GM21515 (cell line): Measurements from ENCODE around the gene FBXO47.

Source experiments
- ATAC-seq: cut with Tn5 transposase; IDR thresholded peaks from one replicate; pipeline ENCODE4 v1.9.1; 2021; ENCODE audit not compliant: unreplicated experiment

Gene FBXO47, protein sequence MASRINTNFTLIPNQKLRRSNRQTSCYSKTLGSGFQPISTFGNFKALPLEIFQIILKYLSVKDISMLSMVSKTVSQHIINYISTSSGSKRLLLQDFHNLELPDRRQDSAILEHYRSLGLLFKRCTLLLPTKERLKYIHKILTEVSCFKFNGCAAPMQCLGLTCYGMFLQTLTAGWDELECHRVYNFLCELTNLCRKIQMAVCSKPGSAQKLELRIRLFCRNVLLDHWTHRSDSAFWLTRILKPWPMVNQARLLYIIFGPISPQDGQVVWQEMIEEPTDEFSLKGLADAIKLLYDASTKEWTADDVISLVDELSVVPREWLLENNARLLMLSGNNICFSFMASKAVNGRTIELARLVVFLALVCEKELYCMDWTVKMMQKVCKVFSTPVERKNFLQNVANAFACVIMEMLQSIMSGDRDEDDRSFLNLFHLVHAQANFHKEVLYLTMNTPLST

DNA sequence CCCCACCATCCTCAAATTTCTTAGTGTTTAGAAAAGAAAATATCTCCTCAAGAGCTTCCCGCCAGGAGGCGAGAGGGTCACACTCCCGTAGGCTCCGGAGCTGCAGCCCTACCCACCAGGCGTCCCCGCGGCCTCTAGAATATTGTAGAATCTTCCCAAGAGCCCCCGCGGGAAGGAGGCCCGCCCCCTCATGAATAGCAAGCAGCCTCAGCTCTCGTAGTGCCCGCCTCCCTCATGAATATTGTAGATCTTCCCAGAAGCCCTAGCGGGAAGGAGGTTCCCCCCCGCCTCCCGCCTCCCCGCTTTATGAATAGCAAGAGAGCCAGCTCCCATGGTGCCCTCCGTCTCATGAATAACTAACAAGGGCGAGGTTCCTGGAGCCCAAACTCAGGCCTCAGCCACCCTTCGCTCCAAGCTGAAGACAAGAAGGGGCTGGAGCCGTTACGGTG, at the start of gene FBXO47:
Gene FBXO47 (minus strand): TSS at position 114 of the 449 bp plus-strand sequence. CDS start 4,378 bp downstream, outside the sequence.
- no peak for ATAC-seq

DNA sequence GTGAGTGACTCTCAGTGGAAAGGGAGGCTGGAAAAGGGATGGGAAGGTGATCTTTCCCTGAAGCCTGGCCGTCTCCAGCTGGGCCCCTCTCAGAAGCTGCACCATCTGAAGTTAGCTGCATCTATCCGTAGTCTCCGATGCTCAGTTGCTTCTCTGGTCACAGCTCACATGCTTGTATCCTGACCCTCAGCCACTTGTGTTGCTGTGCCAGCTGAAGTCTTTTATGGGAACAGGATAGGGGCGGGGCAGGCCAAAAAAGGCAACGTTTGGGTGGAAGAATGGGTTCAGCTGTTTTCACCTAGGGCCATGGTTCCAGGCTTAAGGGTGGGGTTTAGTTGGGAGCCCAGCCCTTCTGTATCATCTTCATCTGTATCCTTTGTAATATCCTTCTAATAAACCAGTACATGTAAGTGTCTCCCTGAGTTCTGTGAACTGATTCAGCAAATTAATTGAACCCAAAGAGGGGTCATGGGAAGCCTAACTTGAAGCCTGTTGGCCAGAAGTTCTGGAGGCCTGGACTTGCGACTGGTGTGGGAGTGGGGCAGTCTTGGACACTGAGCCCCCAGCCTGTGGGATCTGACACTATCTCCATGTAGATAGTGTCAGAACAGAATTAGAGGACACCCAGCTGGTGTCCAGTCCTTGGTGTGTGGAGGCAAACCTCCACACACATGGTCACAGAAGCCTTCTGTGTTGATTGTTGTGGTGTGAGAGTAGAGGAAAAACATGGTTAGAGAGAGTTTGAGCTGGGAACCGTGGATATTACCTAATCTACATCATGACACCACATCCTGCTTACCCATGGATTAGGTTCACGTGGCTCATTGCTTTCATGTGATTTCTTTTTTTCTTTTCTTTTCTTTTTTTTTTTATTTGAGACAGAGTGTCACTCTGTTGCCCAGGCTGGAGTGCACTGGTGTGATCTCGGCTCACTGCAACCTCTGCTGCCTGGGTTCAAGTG, 49.3 kb upstream of the FBXO47 start:
- no peak for ATAC-seq

DNA sequence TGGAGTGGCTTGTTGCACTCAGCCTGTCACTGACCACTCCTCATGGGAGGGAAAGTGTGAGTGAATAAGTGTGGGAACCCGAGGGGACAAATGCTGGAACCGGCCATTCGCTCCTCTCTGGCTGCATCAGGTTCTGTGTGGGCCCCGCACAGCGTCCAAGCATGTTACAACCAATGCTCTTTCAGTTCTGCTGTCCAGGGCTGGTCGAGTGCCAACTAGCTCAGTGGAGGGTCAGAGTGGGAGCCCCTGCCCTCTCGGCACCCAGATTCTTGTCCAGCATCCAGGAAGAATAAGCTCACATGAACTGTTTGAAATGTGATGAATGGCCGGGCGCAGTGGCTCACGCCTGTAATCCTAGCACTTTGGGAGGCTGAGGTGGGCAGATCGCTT, 48.3 kb upstream of the FBXO47 start:
- no peak for ATAC-seq

DNA sequence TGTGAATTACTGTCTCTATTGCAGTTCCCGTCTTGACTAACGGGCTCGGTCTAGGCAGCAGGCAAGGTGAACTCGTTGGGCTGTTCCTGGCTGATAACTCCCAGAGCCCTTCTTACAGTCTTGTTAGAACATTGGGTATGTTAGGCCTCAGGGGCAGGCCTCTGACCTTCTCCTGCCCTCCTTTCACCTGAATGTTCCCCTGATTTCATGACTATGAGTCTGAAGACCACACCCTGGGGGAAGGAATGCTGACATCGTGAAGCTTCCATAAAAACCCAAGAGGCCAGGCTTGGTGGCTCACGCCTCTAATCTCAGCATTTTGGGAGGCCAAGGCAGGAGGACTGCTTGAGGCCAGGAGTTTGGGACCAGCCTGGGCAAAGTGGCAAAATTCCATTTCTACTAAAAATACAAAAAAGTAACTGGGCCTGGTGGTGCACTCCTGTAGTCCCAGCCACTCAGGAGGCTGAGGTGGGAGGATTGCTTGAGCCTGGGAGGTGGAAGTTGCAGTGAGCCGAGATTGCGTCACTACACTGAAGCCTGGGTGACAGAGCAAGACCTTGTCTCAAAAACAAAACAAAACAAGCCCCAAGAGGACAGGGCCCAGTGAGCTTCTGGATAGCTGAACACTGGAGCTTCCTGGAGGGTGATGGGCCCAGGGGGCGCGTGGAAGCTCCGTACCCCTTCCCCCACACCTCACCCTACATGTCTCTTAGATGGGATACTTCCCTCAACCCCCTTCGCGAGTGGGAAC, 47.8 kb upstream of the FBXO47 start:
- no peak for ATAC-seq

DNA sequence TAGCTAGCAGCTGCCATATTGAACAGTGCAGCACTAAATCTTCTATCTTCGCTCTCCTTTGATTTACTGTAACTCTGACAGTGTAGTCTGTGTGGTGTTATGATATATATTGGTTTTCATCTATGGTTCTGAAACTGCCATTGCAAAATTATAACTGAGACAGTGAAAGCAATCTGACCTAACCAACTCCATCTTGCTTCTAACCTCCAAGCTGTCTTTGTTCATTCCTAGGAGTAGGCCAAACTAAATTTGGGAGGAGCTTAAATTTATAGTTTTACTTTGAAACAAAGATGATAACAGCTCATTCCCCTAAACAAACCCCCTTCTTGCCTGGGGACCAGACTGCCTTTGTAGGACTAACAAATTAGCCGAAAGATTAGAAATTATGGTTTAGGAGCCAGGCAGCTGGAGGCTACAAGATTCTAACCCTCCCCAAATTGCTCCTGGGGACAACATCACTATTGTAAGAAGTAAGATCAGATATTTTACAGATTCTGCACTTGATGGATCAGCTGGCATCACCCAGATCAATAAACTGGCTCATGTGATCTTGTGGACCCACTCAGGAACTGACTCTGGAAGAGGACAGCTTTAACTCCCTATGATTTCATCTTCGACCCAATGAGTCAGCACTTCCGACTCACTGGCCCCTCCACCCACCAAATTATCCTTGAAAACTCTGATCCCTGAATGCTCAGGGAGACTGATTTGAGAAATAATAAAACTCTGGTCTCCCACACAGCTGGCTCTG, 47.0 kb upstream of the FBXO47 start:
- no peak for ATAC-seq

DNA sequence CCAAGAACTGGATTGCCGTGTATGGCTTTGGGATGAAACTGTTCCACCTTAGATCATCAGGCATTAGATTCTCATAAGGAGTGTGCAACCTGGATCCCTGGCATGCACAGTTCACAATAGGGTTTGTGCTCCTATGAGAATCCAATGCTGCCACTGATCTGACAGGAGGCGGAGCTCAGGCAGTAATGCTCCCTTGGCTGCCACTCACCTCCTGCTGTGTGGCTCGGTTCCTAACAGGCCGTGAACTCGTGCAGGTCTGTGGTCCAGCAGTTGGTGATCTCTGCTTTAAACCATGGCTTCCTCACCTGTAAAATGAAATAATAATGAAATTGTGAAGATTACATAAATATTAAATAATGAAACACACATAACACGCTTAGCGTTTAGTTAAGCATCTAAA, 45.5 kb upstream of the FBXO47 start:
- ATAC-seq, result no peak

DNA sequence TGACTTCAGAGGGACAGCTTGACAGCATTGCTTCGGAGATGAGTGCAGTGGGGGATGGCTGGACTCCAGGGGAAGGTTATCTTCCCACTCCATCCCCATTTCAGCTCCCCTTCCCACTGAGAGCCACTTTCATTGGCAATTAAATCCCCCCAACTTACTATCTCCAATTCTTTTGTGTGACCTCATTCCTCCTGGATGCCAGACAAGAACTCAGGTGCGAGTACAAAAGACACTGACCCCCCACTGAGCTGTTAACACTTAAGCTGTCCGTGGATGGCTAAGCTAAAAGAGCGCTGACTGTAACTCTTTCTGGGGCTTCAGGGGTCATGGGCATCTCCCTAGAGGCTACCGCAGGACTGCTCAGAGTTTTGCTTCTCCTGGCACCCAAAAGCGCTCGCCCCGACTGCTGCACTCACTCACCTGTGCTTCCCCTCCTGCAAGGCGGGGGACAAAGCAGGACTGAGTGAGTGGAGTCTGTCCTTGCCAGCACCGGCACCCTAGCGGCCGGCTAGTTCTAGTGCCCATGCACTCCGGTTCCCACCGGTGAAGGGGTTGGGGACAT, 44.8 kb upstream of the FBXO47 start:
- ATAC-seq, result no peak

DNA sequence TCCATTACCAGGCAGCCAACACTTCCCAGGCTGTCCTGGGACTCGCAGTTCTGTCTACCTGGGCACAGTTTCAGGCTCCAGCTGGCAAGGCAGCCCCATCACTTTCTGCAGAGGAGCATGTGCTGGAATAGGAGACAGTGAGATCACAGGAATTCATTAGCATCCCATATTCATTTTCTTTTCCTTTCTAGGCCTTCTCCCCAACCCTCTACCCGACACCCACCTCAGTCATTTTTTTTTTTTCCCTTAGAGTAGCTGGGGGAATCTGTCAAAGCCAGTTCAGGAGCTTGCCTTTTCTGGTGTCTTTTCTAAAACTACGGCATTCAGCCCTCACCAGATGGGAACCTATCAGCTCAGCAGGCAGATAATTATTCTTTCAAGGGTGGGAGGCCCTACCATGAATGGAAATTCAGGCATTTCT, 42.4 kb upstream of the FBXO47 start:
- ATAC-seq, result no peak

DNA sequence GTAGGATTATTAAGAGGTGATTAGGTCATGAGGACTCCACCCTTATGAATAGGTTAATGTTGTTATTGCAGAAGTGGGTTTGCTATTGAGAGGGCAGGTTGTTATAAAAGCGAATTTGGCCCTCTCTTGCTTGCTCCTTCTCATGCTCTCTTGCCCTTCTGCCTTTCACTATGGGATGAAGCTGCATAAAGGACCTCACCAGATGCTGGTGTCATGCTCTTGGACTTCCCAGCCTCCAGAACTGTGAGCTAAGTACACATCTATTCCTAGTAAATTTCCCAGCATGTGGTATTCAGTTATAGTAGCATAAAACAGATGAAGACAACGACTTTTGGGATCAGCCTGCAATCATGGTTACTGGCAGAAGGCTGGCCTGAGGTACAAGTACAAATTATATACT, 41.4 kb upstream of the FBXO47 start:
- ATAC-seq, result no peak

DNA sequence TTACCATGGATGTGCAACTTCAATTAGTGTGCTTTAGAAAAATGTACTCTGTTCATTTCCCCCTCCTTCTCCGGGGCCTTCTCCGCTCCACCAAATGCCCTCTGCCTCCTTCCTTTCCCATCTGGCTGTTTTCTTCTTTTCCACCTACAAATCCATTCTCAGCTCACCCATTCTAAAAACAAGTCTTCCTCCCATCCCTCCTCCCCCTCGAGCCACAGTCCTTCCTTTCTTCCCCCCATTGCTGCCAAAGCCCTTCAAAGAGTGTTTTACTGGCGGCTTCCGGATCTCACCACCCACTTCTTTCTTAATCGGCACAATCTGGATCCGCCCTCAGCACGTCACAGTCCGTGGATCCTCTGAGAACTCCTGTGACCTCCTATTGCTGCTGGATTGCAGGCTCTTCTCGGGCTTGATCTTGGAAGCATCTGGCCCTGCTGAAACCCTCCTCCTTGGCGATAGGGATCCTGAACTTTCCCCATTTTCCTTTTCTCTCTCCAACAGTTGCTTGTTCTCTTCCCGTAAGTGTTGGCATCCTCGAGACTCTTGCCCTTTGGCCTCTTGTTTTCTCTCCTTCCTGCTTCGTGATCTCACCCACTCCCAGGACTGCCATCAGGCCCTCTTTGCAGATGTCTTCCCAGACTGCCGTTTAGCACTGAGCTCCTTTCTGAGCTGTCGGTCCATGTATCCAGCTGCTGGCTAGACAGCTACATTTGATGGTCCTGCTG, 36.0 kb upstream of the FBXO47 start:
- ATAC-seq, result no peak

DNA sequence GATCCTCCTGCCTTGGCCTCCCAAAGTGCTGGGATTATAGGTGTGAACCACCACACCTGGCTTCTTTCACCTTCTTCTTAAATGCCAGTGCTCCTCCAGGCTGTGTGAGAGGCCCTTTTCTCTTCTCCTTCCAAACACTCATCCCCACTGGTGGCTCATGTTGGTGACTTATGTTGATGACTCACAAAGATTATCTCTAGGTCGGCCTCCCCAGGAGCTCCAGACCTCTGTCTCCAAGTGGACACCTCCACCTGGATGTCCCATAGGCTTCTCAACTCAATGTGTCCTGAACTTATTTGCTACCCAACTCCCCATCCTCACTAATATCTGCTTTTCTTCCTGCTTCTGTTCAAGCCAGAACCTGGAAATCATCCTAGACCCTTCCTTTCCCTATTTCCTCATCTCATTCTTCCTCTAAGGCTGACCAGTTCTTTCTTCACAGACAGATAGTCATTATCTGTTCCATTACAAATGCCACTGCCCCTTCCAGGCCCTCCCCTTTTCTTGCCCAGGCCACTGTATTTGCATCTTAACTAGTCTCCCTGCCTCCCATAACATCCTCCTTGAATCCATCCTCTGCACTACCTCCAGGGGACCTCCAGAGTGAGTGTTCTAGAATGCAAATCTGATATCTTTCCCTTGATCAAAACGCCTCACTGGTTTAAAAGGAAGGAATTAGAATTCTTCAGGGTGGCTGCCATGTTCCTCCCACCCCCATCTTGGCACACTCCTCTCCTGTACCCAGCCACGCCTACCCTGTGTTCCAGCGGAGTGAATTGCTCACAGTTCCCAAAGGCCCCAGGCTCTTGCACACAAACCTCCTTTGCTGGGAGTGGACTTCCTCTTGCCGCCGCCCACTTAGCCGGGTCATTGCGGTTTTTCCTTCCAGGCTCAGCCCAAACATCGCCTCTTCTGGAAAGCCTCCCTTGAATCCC, 34.8 kb upstream of the FBXO47 start:
- ATAC-seq, result no peak

DNA sequence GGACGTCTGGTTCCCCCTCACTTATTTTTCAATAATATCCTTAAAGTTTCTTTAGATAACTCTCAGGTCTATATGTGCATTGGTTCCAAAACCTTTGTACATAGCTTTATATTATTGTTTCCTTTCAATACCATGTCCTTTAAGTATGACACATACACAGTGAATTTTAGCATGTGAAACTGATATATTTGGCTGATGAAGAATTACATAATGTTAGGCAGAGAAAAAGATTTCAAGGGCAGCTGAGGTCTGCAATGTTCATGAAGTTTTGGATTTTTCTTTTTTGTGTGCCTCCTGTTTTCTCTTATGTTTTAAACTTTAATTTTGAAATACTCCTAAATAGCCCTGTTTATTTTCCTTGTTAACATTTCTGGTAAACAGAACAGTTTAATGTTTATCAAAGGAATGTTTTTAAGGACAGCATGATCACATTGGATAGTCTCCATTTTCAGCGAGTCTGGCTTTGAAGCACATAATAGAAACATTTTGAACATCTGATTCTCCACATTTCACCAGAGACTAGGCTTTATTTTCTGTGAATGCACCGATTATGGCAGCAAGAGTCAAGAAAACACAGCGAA, 32.9 kb upstream of the FBXO47 start:
- ATAC-seq, result no peak

DNA sequence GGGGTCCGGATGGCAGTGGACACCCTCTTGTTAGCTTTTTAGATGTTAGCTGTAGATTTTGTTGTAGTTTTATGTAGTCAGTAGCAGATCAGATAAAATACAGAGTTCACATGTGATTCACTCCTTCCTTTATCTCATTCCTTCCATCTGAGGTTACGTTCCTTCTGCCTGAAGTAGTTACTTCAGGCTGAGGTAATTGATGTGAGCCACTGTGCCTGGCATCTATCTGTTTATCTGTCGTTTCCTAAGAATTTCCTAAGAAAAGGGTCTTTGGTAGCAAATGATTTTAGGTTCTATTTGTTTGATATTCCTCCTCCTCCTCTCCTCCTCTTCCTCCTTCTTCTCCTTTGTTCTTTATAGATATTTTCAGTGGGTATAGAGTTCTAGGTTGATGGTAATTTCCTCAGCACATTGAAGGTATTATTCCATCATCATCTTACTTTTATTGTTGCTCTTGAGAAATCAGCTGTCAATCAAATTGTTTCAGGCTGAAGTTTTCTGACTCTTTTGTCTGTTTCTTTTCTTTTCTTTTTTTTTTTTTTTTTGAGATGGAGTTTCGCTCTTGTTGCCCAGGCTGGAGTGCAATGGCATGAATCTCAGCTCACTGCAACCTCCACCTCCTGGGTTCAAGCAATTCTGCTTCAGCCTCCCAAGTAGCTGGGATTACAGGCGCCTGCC, 29.6 kb upstream of the FBXO47 start:
- no peak for ATAC-seq

DNA sequence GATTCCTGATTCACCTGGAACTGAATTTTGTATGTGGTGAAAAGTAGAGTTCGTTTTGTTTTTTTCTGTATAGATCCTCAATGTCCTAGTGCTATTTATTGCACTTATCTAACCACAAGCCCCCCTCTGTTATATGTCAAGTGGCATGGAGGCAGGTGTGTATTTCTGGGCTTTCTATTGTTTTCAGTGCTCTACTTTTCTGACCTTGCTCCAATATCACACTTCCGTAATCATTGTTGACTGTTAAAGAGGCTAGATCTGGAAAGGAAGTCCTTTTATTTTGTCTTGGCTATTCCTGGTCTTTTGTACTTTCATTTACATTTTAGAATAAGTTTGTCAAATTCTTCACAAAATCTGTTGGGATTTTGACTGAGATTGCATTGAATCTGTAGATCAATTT, 26.8 kb upstream of the FBXO47 start:
- ATAC-seq, result no peak

DNA sequence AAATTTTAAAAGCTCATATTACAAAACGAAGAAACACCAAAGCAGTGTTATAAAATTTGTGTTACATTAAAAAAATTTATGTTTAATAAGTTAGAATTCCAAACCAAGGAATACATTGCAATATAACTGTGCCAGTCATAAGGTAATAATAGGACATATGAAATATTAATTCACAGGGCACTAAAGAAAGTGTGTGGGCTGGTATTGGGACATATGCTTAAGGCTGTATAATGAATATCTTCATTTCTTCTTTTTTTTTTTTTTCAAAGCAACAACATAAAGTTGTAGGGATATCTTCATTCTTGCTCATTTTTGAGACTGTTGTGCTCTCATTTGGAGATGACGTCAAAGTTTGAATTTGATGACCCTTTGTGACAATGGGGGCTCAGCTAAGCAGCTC, 17.5 kb upstream of the FBXO47 start:
- no peak for ATAC-seq

DNA sequence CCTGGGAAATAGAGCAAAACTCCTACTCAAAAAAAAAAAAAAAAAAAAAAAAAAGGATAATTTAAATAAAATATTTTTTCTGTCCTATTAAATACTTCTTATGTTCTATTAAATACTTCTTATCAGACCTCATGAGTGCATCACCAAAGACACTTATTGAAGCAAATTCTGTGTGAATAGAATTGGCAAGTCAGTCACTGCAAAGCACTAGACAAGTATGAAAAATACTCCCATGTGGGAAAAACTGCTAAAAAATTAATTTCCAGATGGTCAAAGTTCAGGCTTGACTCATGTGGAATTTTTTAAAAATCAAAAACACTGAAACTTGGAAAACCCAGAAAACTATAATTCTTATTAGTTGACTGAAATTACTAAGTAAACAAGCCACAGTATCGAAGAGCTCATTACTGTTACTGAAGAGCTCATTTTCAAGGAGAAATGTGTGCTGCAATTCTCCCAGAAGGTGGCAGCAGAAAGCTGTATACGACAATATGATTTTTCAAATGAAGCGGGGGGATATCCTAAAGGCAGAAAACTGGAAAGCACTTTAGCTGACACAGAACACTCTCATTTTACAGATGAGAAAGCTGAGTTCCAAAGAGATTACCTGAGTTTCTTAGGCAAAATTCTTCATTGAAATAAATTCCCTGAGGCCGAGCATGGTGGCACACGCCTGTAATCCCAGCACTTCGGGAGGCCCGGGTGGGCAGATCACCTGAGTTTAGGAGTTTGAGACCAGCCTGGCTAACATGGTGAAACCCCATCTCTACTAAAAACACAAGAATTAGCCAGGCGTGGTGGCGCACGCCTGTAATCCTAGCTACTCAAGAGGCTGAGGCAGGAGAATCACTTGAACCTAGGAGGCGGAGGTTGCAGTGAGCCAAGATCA, 15.9 kb upstream of the FBXO47 start:
- no peak for ATAC-seq
